AML-193 (cell line): ENCODE results near the gene CLDN6.
"Not testable (repeated sequence)": the region's sequence is repeated elsewhere in the genome, so short reads cannot be mapped to it uniquely, and the experiment has no call there.

Experiments used
- DNase-seq, 2 experiments: peaks; one replicate each; lab custom pipeline; 2025; lab: John Stamatoyannopoulos, UW

The CLDN6 gene

DNA sequence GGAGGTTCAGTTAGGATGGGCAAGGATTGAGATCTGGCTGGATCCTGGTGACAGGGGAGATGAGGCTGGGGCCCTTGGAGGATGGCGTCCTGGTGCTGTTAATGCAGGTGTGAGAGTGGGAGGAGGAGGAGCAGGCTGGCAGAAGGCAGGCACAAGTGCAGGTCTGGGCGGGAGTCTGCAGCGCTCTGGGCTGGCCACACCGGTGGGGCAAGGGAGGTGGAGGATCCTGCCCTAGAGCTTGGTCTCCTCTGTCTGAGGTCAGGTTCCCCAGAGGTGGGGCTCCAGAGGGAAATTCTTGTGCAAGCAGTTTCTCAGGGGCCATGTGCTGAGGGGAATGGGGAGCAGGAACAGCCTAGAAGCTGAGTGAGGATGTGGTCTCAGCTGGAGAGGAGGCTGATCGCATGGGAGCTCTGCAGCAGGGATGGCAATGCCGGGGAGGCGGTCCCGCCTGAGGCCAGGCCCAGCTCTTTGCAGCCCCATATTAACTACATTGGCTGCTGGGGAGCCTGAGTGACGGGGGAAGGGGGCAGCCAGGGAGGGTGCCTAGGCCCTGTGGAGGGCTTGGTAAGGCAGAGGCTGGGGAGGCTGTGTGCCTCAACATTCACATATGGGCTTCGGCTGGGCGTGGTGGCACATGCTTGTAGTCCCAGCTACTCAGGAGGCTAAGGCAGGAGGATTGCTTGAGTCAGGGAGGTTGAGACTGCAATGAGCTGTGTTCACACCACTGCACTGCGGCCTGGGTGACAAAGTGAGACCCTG, 34.8 kb upstream of the CLDN6 start:
- not testable (repeated sequence) for DNase-seq

GRCh38 chr16:3051494-3051893, 33.5 kb upstream of the CLDN6 start:
- peak; percentile 19 to 21 for DNase-seq

DNA sequence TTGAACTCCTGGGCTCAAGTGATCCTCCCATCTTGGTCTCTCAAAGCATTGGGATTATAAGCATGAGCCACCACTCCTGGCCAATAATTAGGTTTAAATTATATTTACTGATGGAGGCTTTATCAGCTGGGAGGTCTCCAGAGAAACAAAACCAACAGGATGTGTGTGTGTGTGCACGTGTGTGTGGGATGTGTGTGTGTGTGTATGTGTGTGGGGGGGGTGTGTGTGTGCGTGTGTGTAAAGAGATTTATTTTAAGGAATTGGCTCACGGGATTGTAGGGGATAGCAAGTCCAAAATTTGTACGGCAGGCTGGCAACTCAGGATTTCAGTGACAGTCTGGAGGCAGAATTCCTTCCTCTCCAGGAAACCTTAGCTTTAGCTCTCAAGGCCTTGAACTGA, 33.0 kb upstream of the CLDN6 start:
- DNase-seq: no peak

- peak; percentile 46 to 54 for DNase-seq
Measured at GRCh38 chr16:3050487-3050886, 32.5 kb upstream of the CLDN6 start.

DNA sequence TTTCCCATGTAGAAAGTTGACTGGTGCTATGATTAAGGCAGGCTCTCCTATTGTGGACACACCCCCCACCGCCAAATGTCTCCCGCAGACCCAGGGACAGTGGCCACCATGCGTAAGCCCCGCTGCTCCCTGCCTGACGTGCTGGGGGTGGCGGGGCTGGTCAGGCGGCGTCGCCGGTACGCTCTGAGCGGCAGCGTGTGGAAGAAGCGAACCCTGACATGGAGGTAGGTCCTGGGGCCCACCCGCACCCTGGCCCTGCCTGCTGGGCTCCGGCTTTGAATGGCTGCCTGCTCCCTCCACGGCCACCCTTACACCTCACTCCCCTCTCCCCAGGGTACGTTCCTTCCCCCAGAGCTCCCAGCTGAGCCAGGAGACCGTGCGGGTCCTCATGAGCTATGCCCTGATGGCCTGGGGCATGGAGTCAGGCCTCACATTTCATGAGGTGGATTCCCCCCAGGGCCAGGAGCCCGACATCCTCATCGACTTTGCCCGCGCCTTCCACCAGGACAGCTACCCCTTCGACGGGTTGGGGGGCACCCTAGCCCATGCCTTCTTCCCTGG, 32.0 kb upstream of the CLDN6 start:
- no peak for DNase-seq

- no peak for DNase-seq
Measured at GRCh38 chr16:3047387-3047720, 29.4 kb upstream of the CLDN6 start.

GRCh38 chr16:3046641-3047386, 28.8 kb upstream of the CLDN6 start:
- no peak for DNase-seq

DNA sequence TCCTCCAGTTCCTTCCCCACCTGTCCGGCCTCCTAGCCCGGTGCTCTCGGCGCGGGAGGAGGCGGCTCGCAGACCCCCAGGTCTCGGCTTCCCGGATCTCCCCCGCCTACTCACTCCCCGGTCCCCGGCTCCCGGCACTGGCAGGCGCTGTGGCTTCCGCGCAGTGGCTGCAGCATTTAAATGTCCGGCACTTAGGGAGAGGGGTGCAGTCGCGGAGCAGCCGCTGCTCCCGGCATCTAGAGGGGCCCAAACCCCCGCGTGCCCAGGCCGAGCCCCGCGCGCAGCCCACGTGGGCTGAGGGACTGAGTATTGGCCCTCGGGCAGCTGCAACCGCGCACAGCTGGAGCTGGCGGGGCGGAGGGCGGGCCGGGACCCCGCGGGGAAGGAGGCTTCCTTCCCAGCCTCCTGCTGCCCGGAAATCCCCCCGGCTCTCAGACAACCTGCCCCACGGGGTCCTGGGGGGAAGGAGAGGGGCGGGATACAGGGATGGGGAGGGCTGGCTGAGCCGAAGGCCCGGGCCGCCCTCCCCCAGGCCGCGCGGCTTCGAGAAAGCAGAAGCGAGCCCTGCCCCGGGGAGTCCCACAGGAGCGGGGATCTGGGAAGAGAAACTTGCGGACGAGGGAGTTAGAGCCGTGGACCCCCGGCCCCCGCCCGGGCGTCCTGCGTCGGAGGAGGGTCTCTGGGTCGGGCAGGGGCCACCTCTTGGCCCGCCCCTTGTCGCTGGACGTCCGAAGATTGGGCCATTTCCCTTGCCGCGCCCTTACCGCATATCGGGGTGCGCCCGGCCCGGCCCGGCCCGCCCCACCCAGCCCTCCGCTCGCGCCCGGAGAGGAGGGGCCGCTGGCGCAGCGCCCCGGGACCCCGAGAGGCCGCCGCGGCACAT, 28.0 kb upstream of the CLDN6 start, which contains the start of gene MMP25:
Gene MMP25 (plus strand): TSS at position 804 of the 883 bp plus-strand sequence. CDS start 357 bp downstream, outside the sequence.
- DNase-seq: no peak

DNA sequence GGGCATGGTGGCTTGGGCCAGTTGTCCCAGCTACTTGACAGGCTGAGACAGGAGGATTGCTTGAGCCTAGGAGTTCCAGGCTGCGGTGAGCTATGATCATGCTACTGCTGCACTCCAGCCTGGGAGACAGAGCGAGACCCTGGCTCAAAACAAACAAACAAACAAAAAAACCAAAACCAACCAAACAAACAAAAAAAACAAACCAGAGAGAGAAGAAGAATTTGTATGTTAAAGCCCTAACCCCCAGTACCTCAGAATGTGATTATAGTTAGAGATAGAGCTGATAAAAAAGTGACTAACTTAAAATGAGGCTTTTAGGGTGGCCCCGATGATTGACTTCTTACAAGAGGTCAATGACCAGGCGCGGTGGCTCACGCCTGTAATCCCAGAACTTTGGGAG, 26.7 kb upstream of the CLDN6 start:
- no peak for DNase-seq

- DNase-seq: no peak
Measured at GRCh38 chr16:3042376-3042775, 24.4 kb upstream of the CLDN6 start.

DNA sequence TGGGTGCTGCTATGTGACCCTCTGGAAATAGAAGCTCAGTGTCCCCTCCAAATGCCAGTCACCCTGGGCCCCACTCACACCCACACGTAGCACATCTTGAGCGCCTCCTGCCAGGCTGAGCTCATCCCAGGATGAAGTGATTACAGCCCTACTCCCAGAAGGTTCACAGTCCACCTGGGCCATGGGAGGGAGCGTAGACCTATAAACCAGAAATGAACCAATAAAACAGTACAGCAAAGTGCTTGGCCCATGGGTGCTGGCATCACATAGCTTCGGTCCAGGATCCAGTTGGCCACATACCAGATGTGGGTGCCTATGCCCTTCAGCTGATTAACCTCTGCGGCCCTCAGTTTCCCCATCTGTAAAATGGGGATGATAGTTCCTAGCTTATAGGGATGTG, 20.9 kb upstream of the CLDN6 start:
- DNase-seq: no peak

- DNase-seq: no peak
Measured at GRCh38 chr16:3038256-3038655, 20.3 kb upstream of the CLDN6 start.

- DNase-seq: no peak
Measured at GRCh38 chr16:3036726-3037315, 18.8 kb upstream of the CLDN6 start, which contains the start of gene BICDL2. BICDL2 (minus strand) TSS chr16:3036944; CDS start chr16:3035496, 1,448 bp downstream.

- no peak for DNase-seq
Measured at GRCh38 chr16:3035972-3036725, 18.2 kb upstream of the CLDN6 start.

- no peak for DNase-seq
Measured at GRCh38 chr16:3035289-3035971, 17.4 kb upstream of the CLDN6 start.

GRCh38 chr16:3032624-3033023, 14.6 kb upstream of the CLDN6 start:
- no peak for DNase-seq

DNA sequence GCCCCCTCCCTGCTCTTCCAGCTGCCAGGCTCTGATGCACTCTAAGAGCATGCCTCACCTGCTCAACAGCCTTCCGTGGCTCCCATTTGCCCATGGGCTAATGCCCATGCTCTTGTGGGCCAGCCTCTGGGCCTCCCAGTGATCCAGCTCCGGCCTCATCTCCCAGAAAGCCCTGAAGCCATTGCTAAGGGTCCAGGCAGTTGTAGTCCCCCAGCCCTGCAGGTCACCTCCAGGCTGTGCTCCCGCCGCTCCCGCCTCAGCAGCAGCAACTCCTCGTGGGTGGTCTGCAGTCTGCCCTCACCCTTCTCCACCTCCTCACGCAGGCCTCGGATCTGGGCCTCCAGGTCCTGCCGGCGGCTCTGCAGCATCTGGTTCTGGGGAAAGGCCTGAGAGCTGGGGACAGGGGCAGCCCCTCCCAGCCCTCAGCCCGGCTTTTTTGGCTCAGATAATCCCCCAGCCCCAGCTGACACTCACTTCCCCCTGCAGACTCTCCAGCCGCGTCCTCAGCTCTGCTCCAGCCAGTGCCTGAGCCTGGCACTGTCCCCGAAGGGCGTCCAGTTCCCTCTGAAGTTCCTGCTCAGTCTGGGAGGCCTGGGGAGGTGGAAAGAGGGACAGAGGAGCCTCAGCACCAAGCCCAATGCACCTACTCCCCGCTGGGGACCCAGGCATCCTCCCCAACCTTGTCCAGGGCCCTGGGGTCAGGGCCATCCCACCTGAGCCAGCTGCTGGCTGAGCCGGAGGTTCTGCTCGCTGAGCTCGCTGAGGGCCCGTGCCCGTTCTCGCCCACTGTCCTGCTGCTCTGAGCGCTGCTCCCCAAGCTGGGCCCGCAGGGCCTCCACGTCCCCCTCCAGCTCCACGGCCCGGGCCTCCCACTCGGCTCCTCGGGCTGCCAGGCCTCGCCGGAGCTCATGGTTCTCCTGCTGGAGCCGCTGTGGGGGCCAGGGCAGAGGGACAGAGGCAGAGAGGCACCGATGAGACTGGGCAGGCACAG, 12.5 kb upstream of the CLDN6 start:
- no peak for DNase-seq

DNA sequence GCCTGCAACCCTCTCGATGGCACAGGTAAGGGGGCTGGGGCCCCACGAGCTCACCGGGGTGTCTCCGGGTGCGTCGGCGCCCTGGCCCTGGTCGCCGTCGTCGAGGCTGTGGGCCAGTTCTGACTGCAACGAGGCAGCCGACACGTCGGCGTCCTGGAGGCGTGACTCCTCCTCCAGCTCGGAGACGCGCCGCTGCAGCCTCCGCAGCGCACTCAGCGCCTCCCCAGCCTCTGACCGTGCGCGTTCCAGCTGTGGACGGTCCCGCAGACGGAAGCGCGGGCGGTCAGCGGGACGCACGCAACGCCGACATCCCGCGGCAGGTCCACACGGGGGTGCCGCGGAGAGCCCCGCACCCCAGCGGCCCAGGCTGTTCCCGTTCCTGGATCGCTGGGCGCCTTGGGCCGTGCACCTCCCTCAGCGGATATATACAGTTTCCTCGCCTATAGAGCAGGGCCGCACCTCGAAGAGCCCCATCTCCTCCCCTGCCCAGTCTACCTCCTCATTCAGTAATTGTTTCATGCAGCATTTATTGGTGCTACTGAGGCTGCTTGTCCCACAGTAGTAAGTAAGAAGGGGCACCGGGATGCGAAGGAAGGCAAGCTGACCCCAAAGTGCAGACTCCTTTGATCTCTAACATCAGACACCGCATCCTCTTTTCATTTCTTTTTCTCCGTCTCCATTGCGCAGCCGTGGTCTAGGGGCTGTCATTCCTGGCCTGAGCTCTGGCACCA, 11.7 kb upstream of the CLDN6 start:
- no peak for DNase-seq
